ENCODE data around the gene BAIAP3.
A peak's percentile ranks its signal among the peaks of the same experiment; 100 is the strongest.
"Not testable (repeated sequence)": the region's sequence is repeated elsewhere in the genome, so short reads cannot be mapped to it uniquely, and the experiment has no call there.

BAIAP3 gene

GRCh38 chr16:1333149-1333812 lies at the start of gene BAIAP3:
BAIAP3 (plus strand) TSS chr16:1333645; CDS start chr16:1338550, 4,905 bp downstream.
- DNase-seq (ENCODE audit: low spot score), result no peak

- no peak for DNase-seq (ENCODE audit: low spot score)
These were observed 49.3 kb upstream of the BAIAP3 start for GRCh38 chr16:1283996-1284616.

GRCh38 chr16:1285669-1286512 lies 47.6 kb upstream of the BAIAP3 start:
- no peak for DNase-seq (ENCODE audit: low spot score)

GRCh38 chr16:1286513-1287094 lies 46.8 kb upstream of the BAIAP3 start:
- DNase-seq (ENCODE audit: low spot score), result no peak

GRCh38 chr16:1287982-1288670 lies 45.3 kb upstream of the BAIAP3 start:
- no peak for DNase-seq (ENCODE audit: low spot score)

- no peak for DNase-seq (ENCODE audit: low spot score)
These were observed 44.5 kb upstream of the BAIAP3 start for GRCh38 chr16:1288813-1289476.

- DNase-seq (ENCODE audit: low spot score), result no peak
These were observed 44.0 kb upstream of the BAIAP3 start for GRCh38 chr16:1289477-1289866.

- no peak for DNase-seq (ENCODE audit: low spot score)
These were observed 43.4 kb upstream of the BAIAP3 start for GRCh38 chr16:1290063-1290501.

GRCh38 chr16:1290860-1291575 lies 42.4 kb upstream of the BAIAP3 start:
- no peak for DNase-seq (ENCODE audit: low spot score)

GRCh38 chr16:1291576-1291974 lies 41.9 kb upstream of the BAIAP3 start:
- DNase-seq (ENCODE audit: low spot score), result no peak

- DNase-seq (ENCODE audit: low spot score), result not testable (repeated sequence)
These were observed 41.2 kb upstream of the BAIAP3 start for GRCh38 chr16:1292208-1292607.

GRCh38 chr16:1292808-1293207 lies 40.6 kb upstream of the BAIAP3 start:
- not testable (repeated sequence) for DNase-seq (ENCODE audit: low spot score)

GRCh38 chr16:1293921-1294656 lies 39.4 kb upstream of the BAIAP3 start:
- no peak for DNase-seq (ENCODE audit: low spot score)

GRCh38 chr16:1295465-1295864 lies 38.0 kb upstream of the BAIAP3 start:
- no peak for DNase-seq (ENCODE audit: low spot score)

GRCh38 chr16:1296688-1297017 lies 36.8 kb upstream of the BAIAP3 start:
- not testable (repeated sequence) for DNase-seq (ENCODE audit: low spot score)

GRCh38 chr16:1297018-1297696 lies 36.3 kb upstream of the BAIAP3 start:
- no peak for DNase-seq (ENCODE audit: low spot score)

GRCh38 chr16:1298406-1298805 lies 35.0 kb upstream of the BAIAP3 start:
- DNase-seq (ENCODE audit: low spot score), result no peak

- DNase-seq (ENCODE audit: low spot score), result peak; percentile 84
These were observed 34.2 kb upstream of the BAIAP3 start for GRCh38 chr16:1299012-1299867.

GRCh38 chr16:1299868-1300203 lies 33.6 kb upstream of the BAIAP3 start:
- DNase-seq (ENCODE audit: low spot score), result no peak
